ENCODE results near the gene ARFIP1. TPM values are rescaled to one million over a fixed set of nuclear protein-coding genes. Genes with fewer than 3 reads are reported as not detected.

The ARFIP1 gene
- total and polyA plus RNA-seq, 2 of the 8 experiments (the other 6 are each of a cell fraction or from before 2014, with no cell fraction given), result 13.5 to 38.0 TPM

DNA sequence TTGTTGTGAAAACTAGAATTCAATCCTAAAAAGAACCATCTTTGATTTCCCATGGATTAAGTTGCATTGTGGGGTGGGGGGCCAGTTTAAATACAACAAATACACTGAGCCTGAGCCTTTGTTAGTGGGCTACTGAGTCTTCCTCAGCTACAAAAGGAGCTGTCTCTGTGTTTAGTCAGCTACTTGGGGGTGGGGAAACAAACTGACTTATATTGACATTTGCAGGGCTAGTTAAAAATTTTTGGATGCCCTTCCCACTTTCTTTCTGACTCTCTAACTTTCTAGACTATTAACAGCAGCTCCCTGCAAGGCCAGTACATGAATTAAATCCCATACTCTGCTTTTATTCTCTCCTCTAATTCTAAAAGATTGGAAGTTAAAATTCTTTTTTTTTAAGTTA, 123.9 kb downstream of the ARFIP1 start:
- no peaks in the 10 kb centered on the region for H3K79me2 ChIP-seq (ENCODE audit: control insufficient read depth in 1 of 2, insufficient read depth in 2 of 2, low read length in 2 of 2)
- POLR2A ChIA-PET (ENCODE audit: partially characterized antibody), result no interaction called here
- no peak for FAIRE-seq
- H3K36me3 ChIP-seq (ENCODE audit: control insufficient read depth in 2 of 4, insufficient read depth in 4 of 4, low read length in 3 of 4), result no peaks in the 10 kb centered on the region
- no peak overlapping the region for H2BK12ac ChIP-seq (ENCODE audit: low read depth, low read length)
- H3K56ac ChIP-seq (replicated peaks; ENCODE audit: insufficient read length, low read depth, low read length), result no peak overlapping the region
- H4K8ac ChIP-seq (ENCODE audit: extremely low read depth, insufficient read depth, low read length), result no peak overlapping the region
- H3K79me1 ChIP-seq (ENCODE audit: low read depth, low read length), result no peaks in the 10 kb centered on the region; the same call in 1 of the 2 replicates
- no peaks in the 10 kb centered on the region for H3K23me2 ChIP-seq (ENCODE audit: low read depth, low read length)
- no peak for DNase-seq (ENCODE audit: low read depth in 1 of 2, low spot score in 2 of 2)
- TF ChIP-seq SAP30 (IDR thresholded peaks at IDR 0.05; ENCODE audit: insufficient read depth, insufficient replicate concordance, low read length) (no peak), SP2 (IDR thresholded peaks at IDR 0.05; ENCODE audit: low read length) (no peak), SUZ12 (IDR thresholded peaks at IDR 0.05; ENCODE audit: low read length) (no peak), SIX5 (IDR thresholded peaks at IDR 0.05; ENCODE audit: low read depth, low read length) (no peak), POLR2AphosphoS5 (IDR thresholded peaks at IDR 0.05; ENCODE audit: low read depth, low read length) (no peak)
- no peak overlapping the region for H3K23ac ChIP-seq (ENCODE audit: insufficient read length)
- no peak overlapping the region for H2BK5ac ChIP-seq (ENCODE audit: low read depth, low read length)
- no peaks in the 10 kb centered on the region for H3K9me3 ChIP-seq (ENCODE audit: insufficient read depth in 2 of 2, low read depth in 1 of 2, low read length in 1 of 2)
- H2AFZ ChIP-seq (ENCODE audit: low read length), result no peak overlapping the region
- H4K20me1 ChIP-seq (replicated peaks in 1 of 2; ENCODE audit: control insufficient read depth in 1 of 2, insufficient read depth in 2 of 2, low read length in 2 of 2), result no peaks in the 10 kb centered on the region
- no peaks in the 10 kb centered on the region for H3K27me3 ChIP-seq (replicated peaks in 1 of 4; ENCODE audit: control insufficient read depth in 3 of 4, extremely low read depth in 1 of 4, insufficient read depth in 3 of 4, low read length in 3 of 4)
- no peak overlapping the region for H3K14ac ChIP-seq (ENCODE audit: insufficient read length)
- H3K4me1 ChIP-seq (replicated peaks in 1 of 4; ENCODE audit: control insufficient read depth in 3 of 4, insufficient read depth in 4 of 4, low read length in 3 of 4), result no peaks in the 10 kb centered on the region; a peak in 1 of 7 replicates
- H2BK120ac ChIP-seq (replicated peaks; ENCODE audit: low read depth, low read length), result no peak overlapping the region
- H2BK20ac ChIP-seq (ENCODE audit: low read length), result no peak overlapping the region
- H2AK5ac ChIP-seq (ENCODE audit: low read depth, low read length), result no peak overlapping the region
- H3K4me2 ChIP-seq (ENCODE audit: insufficient read depth in 1 of 2, low read depth in 2 of 2, low read length in 2 of 2), result no peak overlapping the region
- H3K4ac ChIP-seq (replicated peaks; ENCODE audit: insufficient read length, low read depth, low read length), result no peak overlapping the region
- H3K27ac ChIP-seq (ENCODE audit: low read depth, low read length), result no peak overlapping the region
- H2BK15ac ChIP-seq (ENCODE audit: low read length), result no peak overlapping the region
- H3K4me3 ChIP-seq (ENCODE audit: extremely low read depth in 1 of 4, insufficient read depth in 2 of 4, low read depth in 3 of 4, low read length in 4 of 4), result no peak overlapping the region
- no peak overlapping the region for H3K9ac ChIP-seq (replicated peaks in 1 of 4; ENCODE audit: extremely low read depth in 1 of 4, low read depth in 3 of 4, low read length in 3 of 4)
- H4K91ac ChIP-seq (replicated peaks; ENCODE audit: insufficient read length, low read length), result no peak overlapping the region
- CTCF ChIA-PET (ENCODE audit: partially characterized antibody), result interaction anchor here (0.6 to 1.1 kb wide), 5 partner anchors 22 to 68 kb away, joined by 3 read pairs; no protein-coding TSS in a partner anchor
- no peak overlapping the region for H4K5ac ChIP-seq (ENCODE audit: insufficient read length, low read depth, low read length)
- no peak overlapping the region for H3K18ac ChIP-seq (ENCODE audit: extremely low read depth, low read length)
